Trophoblast cell (in vitro differentiated cells and primary cell): ENCODE data around the gene LDHA.

Experiments used
- DNase-seq, 2 donors: peaks; one replicate each; pipeline ENCODE4 v3.0.0-alpha.2; 2016
- H2AFZ ChIP-seq: 2 replicates; pipeline ENCODE4 v1.6.1; 2013; ENCODE audit warnings: low read length, moderate library complexity, mild to moderate bottlenecking; ENCODE audit not compliant: insufficient read depth, poor library complexity
- H2AK5ac ChIP-seq: 2 replicates; pipeline ENCODE4 v1.6.1; 2013; ENCODE audit warnings: mild to moderate bottlenecking, low read length
- H2BK120ac ChIP-seq: 2 replicates; pipeline ENCODE4 v1.6.1; 2013; ENCODE audit warnings: low read length, mild to moderate bottlenecking, moderate library complexity; ENCODE audit not compliant: insufficient read depth, poor library complexity
- H2BK12ac ChIP-seq: 2 replicates; pipeline ENCODE4 v1.6.1; 2013; ENCODE audit warnings: mild to moderate bottlenecking, low read length, moderate library complexity
- H2BK5ac ChIP-seq: 2 replicates; pipeline ENCODE4 v1.6.1; 2013; ENCODE audit warnings: low read length, low read depth, moderate library complexity, mild to moderate bottlenecking; ENCODE audit not compliant: poor library complexity
- H3K14ac ChIP-seq: 2 replicates; pipeline ENCODE4 v1.6.1; 2013; ENCODE audit warnings: mild to moderate bottlenecking, low read length
- H3K18ac ChIP-seq: 2 replicates; pipeline ENCODE4 v1.6.1; 2013; ENCODE audit warnings: mild to moderate bottlenecking, low read length
- H3K23ac ChIP-seq: 2 replicates; pipeline ENCODE4 v1.6.1; 2013; ENCODE audit warnings: low read length
- H3K27ac ChIP-seq: 2 replicates; pipeline ENCODE4 v1.5.1; 2013; ENCODE audit warnings: low read depth, mild to moderate bottlenecking, inconsistent platforms, low read length, moderate library complexity
- H3K27me3 ChIP-seq: 2 replicates; pipeline ENCODE4 v1.6.1; 2013; ENCODE audit warnings: inconsistent platforms, mild to moderate bottlenecking, low read length, moderate library complexity; ENCODE audit not compliant: insufficient read depth
- H3K36me3 ChIP-seq, 2 experiments: 1 replicate in 1 of 2; 2 replicates in 1 of 2; pipeline ENCODE4 v1.6.1; 2013; ENCODE audit warnings: low read length in 2 of 2, mild to moderate bottlenecking in 2 of 2, moderate library complexity in 1 of 2; ENCODE audit not compliant: insufficient read depth in 2 of 2, control insufficient read depth in 1 of 2
- H3K4ac ChIP-seq: 2 replicates; pipeline ENCODE4 v1.6.1; 2013; ENCODE audit warnings: low read depth, mild to moderate bottlenecking, low read length, moderate library complexity
- H3K4me1 ChIP-seq, 2 experiments: 1 replicate in 1 of 2; 2 replicates in 1 of 2; pipeline ENCODE4 v1.6.1; 2013; ENCODE audit warnings: low read length in 2 of 2, mild to moderate bottlenecking in 2 of 2, moderate library complexity in 1 of 2; ENCODE audit not compliant: insufficient read depth in 2 of 2, control insufficient read depth in 1 of 2
- H3K4me2 ChIP-seq: 2 replicates; pipeline ENCODE4 v1.6.1; 2013; ENCODE audit warnings: inconsistent platforms, mild to moderate bottlenecking, low read length, moderate library complexity
- H3K4me3 ChIP-seq: 2 replicates; pipeline ENCODE4 v1.5.1; 2013; ENCODE audit warnings: mild to moderate bottlenecking, low read depth, low read length, inconsistent platforms
- H3K79me1 ChIP-seq: one replicate; pipeline ENCODE4 v1.6.1; 2013; ENCODE audit warnings: low read length
- H3K79me2 ChIP-seq: 2 replicates; pipeline ENCODE4 v1.6.1; 2013; ENCODE audit warnings: low read length, mild to moderate bottlenecking; ENCODE audit not compliant: control insufficient read depth, insufficient read depth, poor library complexity
- H3K9ac ChIP-seq: 2 replicates; pipeline ENCODE4 v1.6.1; 2013; ENCODE audit warnings: mild to moderate bottlenecking, low read length
- H3K9me3 ChIP-seq: 2 replicates; pipeline ENCODE4 v1.6.1; 2013; ENCODE audit warnings: low read depth, mild to moderate bottlenecking, control low read depth, inconsistent platforms, low read length; ENCODE audit not compliant: insufficient read depth
- H4K12ac ChIP-seq: 2 replicates; pipeline ENCODE4 v1.6.1; 2013; ENCODE audit warnings: low read depth, mild to moderate bottlenecking, low read length, moderate library complexity
- H4K8ac ChIP-seq: 2 replicates; pipeline ENCODE4 v1.6.1; 2013; ENCODE audit warnings: low read depth, mild to moderate bottlenecking, low read length, moderate library complexity
- H4K91ac ChIP-seq: one replicate; pipeline ENCODE4 v1.6.1; 2013; ENCODE audit warnings: low read depth, mild to moderate bottlenecking, low read length, moderate library complexity
- WGBS: extraction: QIAGEN DNeasy Blood & Tissue Kit; methylation state at CpG from one replicate; pipeline ENCODE4 v1.1.7; 2013; ENCODE audit warnings: missing lambda C conversion rate; ENCODE audit not compliant: insufficient read length, insufficient coverage; ENCODE audit errors: extremely low coverage; 5-methylcytosine and 5-hydroxymethylcytosine counted together

The LDHA gene

DNA sequence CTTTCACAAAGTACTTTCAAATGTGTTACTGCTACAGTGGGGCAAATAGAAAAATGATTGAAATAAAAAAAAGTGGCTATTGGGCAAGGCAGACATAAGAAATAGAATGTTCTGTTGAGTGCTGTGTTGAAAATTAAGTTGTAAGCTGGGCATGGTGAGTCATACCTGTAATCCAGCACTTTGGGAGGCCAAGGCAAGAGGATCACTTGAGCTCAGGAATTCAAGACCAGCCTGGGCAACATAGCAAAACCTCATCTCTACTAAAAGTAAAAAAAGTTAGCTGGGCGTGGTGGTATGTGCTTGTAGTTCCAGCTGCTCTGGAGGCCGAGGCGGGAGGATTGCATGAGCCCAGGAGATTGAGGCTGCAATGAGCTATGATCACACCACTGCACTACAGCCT lies 26.9 kb upstream of the LDHA start:
- Histone ChIP-seq H3K27me3 (no peaks in the 10 kb centered on the region), H3K4me3 (no peak overlapping the region), H3K14ac (no peak overlapping the region), H3K4me2 (no peak overlapping the region), H3K36me3 (peaks cover 15 to 21% of the 10 kb centered on the region in 2 experiments), H2BK120ac (no peak overlapping the region), H3K79me1 (no peaks in the 10 kb centered on the region), H3K79me2 (no peaks in the 10 kb centered on the region), H3K9ac (no peak overlapping the region), H2AFZ (no peak overlapping the region), H3K23ac (no peak overlapping the region), H4K8ac (no peak overlapping the region), H4K12ac (no peak overlapping the region), H2AK5ac (no peak overlapping the region), H3K18ac (no peak overlapping the region), H3K27ac (no peak overlapping the region), H2BK12ac (no peak overlapping the region), H3K4ac (no peak overlapping the region), H3K9me3 (no peaks in the 10 kb centered on the region), H4K91ac (no peak overlapping the region), H2BK5ac (no peak overlapping the region), H3K4me1 (no peaks in the 10 kb centered on the region)
- peak; percentile 83 to 91 for DNase-seq
- no CpG with 5 or more reads among the region's 3 CpGs for WGBS

DNA sequence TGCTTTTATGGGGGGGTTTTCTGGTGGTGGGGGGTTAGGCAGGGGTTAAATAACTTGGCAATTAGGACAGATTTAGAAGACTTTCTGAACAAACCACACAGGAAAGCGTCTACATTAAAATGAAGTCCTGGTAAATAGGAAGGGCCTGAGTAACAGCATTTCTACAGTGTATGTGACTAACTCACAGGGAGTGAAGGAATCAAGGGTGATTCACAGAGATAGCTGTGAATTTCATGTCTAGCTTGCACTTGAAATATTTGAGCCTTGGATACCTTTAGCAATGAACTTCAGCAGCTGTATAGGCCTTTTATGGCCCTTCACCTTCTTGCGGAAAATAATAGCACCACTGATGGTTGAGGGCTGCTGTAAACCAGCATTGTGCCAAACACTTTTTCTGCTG lies 26.1 kb upstream of the LDHA start:
- no peak overlapping the region for H3K18ac ChIP-seq
- no peak overlapping the region for H2BK120ac ChIP-seq
- H3K4me2 ChIP-seq, result no peak overlapping the region
- WGBS, result no CpG with 5 or more reads among the region's 2 CpGs
- no peaks in the 10 kb centered on the region for H3K79me1 ChIP-seq
- H3K4me3 ChIP-seq, result no peak overlapping the region
- H3K27ac ChIP-seq, result no peak overlapping the region
- H3K23ac ChIP-seq, result no peak overlapping the region
- no peaks in the 10 kb centered on the region for H3K4me1 ChIP-seq
- no peak overlapping the region for H2BK5ac ChIP-seq
- H2BK12ac ChIP-seq, result no peak overlapping the region
- H3K79me2 ChIP-seq, result no peaks in the 10 kb centered on the region
- H3K14ac ChIP-seq, result no peak overlapping the region
- peaks cover 12 to 19% of the 10 kb centered on the region in 2 experiments for H3K36me3 ChIP-seq
- no peak overlapping the region for H2AK5ac ChIP-seq
- H3K9ac ChIP-seq, result no peak overlapping the region
- H4K12ac ChIP-seq, result no peak overlapping the region
- no peak overlapping the region for H3K4ac ChIP-seq
- H3K27me3 ChIP-seq, result no peaks in the 10 kb centered on the region
- no peak overlapping the region for H4K8ac ChIP-seq
- peak; percentile 66 to 92 for DNase-seq
- H3K9me3 ChIP-seq, result no peaks in the 10 kb centered on the region
- H2AFZ ChIP-seq, result no peak overlapping the region
- H4K91ac ChIP-seq, result no peak overlapping the region

DNA sequence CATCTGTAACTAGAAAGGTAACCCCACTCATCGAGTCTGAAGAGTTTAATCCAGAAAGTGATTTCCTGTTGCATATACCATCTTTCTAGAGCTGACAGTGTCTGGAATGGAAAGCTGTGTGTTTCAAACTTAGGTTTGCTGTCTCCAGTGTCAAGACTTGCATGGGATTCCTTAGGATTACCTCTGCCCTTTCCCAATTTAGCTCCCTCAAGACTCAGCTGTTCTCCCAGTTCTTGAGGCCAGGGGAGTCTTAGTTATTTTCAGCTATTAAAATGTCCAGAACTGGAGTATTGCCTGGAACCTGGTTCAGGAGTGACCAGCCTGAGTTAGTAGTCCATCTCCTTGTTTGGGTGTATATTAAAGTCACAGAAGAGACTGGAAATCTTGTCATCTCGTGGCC lies 25.0 kb upstream of the LDHA start:
- no peaks in the 10 kb centered on the region for H3K4me1 ChIP-seq
- no peaks in the 10 kb centered on the region for H3K79me2 ChIP-seq
- H3K27ac ChIP-seq, result no peak overlapping the region
- no peak overlapping the region for H3K23ac ChIP-seq
- no peaks in the 10 kb centered on the region for H3K27me3 ChIP-seq
- no peak overlapping the region for H3K4me3 ChIP-seq
- H3K79me1 ChIP-seq, result no peaks in the 10 kb centered on the region
- no peak overlapping the region for H2BK5ac ChIP-seq
- H3K36me3 ChIP-seq, result peaks cover 8 to 11% of the 10 kb centered on the region in 2 experiments
- H3K4me2 ChIP-seq, result no peak overlapping the region
- no peak overlapping the region for H2BK12ac ChIP-seq
- no peak overlapping the region for H3K18ac ChIP-seq
- H2AFZ ChIP-seq, result no peak overlapping the region
- no peak overlapping the region for H4K91ac ChIP-seq
- H3K14ac ChIP-seq, result no peak overlapping the region
- H3K9me3 ChIP-seq, result no peaks in the 10 kb centered on the region
- no peak overlapping the region for H4K8ac ChIP-seq
- H2AK5ac ChIP-seq, result no peak overlapping the region
- no peak for DNase-seq
- H4K12ac ChIP-seq, result no peak overlapping the region
- WGBS, result no CpG with 5 or more reads among the region's 2 CpGs
- no peak overlapping the region for H2BK120ac ChIP-seq
- H3K4ac ChIP-seq, result no peak overlapping the region
- H3K9ac ChIP-seq, result no peak overlapping the region

DNA sequence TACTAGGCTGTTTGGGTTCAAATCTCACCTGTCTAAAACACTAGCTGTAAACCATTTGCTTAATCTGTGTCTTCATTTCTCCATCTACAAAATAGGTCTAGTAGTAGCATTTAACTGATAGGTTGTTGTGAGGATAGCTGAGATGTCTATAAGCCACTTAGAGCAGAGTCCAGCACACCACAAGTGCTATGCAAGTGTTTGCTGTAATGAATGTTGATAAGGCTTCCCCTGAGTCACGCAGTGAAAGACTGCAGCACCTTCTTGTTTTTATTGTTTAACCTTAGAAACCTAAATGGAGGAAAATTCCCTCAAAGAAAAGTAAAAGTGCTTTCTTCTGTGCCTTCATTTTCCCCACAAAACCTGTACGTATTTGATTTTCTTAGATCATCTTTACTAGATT lies 23.1 kb upstream of the LDHA start:
- H3K23ac ChIP-seq, result no peak overlapping the region
- H3K27me3 ChIP-seq, result no peaks in the 10 kb centered on the region
- H2AFZ ChIP-seq, result no peak overlapping the region
- no peak overlapping the region for H2BK12ac ChIP-seq
- no peak overlapping the region for H3K4me3 ChIP-seq
- H3K9ac ChIP-seq, result no peak overlapping the region
- H3K9me3 ChIP-seq, result no peaks in the 10 kb centered on the region
- H3K36me3 ChIP-seq, result peaks cover 3% of the 10 kb centered on the region in 2 experiments
- H2AK5ac ChIP-seq, result no peak overlapping the region
- no peaks in the 10 kb centered on the region for H3K79me1 ChIP-seq
- no peak overlapping the region for H3K14ac ChIP-seq
- H3K4me2 ChIP-seq, result no peak overlapping the region
- no peak overlapping the region for H4K12ac ChIP-seq
- no peak overlapping the region for H3K4ac ChIP-seq
- no peak overlapping the region for H3K27ac ChIP-seq
- H4K8ac ChIP-seq, result no peak overlapping the region
- WGBS, result no CpG with 5 or more reads among the region's 2 CpGs
- H3K79me2 ChIP-seq, result no peaks in the 10 kb centered on the region
- no peaks in the 10 kb centered on the region for H3K4me1 ChIP-seq
- H2BK5ac ChIP-seq, result no peak overlapping the region
- peak in 1 of 2 donors; percentile 15 for DNase-seq
- no peak overlapping the region for H3K18ac ChIP-seq
- H4K91ac ChIP-seq, result no peak overlapping the region
- H2BK120ac ChIP-seq, result no peak overlapping the region
